GM12801 (cell line): ENCODE results near the gene FAM13C.

ENCODE experiments used
- TF ChIP-seq, protein P1 (sequence below): IDR thresholded peaks from one replicate; pipeline ENCODE4 v1.5.1; 2011; ENCODE audit warnings: control low read depth; ENCODE audit not compliant: insufficient read length; ENCODE audit errors: extremely low read depth

The FAM13C gene

DNA sequence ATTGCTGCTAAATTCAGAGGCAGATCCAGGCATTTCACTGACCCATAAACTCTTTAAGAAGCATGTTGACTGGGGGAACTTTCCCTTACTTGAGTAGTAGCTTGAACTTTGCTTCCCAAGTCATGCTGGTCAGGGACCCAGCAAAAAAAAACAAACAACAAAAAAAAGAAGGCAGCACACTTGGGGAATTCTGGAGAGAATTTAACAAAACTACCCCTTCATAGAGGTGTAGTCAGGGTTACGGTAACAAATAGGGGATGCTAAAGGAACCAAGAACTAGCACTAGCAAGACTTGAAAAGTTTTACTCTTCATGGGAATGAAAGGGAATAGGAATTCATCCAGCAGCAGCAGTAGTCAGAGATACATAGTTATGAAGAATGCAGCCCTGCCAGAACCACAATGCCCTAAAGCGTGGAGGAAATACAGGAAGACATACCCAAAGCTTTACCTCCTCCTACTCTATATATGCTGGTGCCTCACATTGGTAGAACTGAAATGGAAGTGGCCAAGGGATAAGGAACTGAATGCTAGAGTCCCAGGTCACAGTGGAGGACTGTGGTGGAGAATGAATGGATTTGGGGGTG, 118.6 kb downstream of the FAM13C start:
- TF ChIP-seq, protein P1, sequence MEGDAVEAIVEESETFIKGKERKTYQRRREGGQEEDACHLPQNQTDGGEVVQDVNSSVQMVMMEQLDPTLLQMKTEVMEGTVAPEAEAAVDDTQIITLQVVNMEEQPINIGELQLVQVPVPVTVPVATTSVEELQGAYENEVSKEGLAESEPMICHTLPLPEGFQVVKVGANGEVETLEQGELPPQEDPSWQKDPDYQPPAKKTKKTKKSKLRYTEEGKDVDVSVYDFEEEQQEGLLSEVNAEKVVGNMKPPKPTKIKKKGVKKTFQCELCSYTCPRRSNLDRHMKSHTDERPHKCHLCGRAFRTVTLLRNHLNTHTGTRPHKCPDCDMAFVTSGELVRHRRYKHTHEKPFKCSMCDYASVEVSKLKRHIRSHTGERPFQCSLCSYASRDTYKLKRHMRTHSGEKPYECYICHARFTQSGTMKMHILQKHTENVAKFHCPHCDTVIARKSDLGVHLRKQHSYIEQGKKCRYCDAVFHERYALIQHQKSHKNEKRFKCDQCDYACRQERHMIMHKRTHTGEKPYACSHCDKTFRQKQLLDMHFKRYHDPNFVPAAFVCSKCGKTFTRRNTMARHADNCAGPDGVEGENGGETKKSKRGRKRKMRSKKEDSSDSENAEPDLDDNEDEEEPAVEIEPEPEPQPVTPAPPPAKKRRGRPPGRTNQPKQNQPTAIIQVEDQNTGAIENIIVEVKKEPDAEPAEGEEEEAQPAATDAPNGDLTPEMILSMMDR = no peak

DNA sequence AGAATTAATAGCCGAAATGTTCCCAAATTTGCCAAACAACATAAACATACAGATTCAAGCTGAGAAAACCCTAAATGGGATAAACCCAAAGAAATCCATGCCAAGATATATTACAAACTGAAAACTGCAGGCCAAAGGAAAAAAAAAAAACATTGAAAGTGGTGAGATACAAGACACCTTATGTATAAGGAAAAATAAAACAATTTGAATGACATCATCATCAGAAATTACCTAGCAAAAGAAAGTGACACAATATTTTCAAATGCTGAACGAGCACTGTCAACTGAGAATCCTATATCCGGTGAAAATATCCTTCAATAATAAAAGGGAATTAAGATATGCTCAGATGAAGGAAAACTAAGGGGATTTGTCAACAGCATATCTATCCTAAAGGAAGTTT, 119.4 kb downstream of the FAM13C start:
- TF ChIP-seq, protein P1 = no peak

DNA sequence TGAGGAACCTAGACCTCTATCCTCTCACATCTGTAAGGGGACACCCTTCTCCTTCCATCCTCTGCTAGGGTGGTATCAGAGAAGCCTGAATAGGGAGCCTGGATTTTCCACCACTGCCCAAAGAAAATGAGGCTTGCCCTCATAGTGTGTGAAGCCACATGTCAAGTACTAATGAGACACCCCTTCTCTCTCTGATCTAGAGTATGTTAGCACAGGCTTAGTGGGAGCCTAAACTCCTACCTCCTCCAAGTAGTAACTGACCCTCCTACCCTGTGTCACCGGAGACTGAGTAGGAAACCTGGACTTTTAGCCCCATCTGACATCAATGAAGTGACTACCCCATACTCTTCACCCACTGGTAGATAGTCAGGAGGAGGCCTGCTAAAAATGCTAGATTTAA, 120.3 kb downstream of the FAM13C start:
- TF ChIP-seq, protein P1 = no peak

DNA sequence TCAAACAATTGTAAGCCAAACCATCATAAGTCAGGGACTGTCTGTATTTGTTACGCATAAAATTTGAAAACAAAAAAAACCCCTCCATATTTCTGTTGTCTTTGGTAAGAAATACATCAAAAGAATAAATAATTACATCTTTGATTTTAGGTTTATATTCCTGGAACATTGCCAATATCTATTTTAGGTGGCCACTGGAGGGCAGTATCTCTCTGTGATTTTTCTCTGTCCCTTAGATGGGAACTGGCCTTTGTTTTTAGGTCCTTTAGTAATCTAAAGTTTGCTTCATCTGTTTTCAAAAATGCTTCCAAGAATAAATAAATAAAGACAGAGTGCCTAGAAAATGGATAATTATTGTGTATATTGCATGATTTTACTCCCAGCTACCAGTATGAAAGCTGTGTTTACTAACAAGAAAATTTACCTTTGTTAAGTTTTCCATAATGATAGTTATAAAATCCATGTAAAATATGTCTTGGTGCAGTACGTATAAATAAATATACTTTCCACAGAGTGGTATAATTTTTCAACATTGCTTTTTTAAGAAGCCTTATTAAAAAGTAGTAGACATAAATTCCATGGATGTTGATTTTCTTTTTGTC, 121.7 kb downstream of the FAM13C start:
- TF ChIP-seq, protein P1 = no peak

DNA sequence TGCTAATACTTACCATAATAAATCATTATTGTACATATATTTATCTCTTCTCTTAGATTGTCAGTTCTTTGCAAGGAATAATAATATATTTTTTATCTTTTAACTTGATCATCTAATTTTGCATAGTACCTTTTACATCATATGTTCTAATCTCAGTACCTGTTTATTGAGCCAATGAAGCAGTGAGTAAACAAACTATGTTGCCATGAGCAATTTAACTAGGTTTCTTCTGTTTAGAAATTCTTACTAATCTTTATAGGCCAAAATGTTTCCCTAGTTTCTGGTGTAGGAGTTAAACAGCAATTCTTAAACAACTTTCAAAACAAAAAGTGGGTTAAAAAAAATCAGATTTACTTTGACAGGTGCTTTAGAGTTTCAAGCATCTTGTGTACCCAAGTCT, 124.6 kb downstream of the FAM13C start:
- TF ChIP-seq, protein P1 = no peak

DNA sequence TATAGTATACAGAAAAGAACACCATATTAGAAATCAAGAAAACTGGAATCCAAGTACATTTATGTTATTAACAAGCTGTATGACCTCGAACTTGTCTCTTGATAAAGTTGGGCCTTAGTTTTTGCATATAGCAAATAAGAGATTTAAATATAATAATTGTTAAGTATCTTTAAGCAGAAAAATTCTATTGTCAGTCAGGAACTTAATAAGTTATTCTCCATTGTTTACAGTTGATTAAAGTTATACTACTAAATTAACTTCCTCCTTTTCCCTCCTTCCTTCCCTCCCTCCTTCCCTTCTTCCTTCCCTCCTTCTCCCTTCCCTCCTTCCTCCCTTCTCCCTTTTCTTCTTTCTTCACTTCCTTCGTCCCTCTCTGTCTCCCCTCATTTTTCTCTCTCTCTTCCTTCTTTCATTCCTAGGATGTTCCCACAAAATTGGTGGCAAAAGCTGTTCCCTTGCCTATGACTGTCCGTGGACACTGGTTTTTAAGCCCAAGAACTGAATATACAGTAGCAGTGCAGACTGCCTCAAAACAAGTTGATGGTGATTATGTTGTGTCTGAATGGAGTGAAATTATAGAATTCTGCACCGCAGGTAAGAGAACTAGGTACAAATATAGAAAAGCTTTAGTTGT, 126.2 kb downstream of the FAM13C start:
- TF ChIP-seq, protein P1 = no peak

DNA sequence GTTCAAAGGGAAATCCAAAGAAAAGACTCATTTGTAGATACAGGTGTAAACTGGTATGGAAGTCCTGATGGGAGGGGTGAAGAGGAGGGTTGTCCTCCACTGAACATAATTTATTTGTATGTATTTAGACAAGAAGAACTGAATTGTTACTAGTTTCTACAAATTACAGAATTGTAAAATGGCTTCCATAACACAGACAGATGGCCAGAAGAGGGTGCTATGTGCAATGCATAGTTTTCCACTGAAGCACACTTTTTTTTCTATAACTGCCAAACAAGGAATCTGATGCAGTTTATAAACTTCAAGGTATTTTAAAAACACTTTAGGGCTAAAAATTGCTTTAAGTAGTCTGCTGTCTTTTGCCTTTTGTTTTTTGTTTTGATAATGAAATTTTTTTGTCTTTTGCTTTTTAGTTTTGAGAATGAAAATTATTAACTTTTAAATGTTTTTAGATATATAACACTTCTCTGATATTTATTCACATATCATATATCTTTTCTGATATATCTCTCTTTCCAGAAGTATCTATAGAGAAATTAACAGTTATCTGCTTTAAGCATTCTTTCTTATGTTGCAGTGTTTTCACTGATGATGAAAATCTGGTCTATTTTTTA, 127.4 kb downstream of the FAM13C start:
- TF ChIP-seq, protein P1 = no peak
